PC-9 (cell line): ENCODE results near the gene KCNH8. TPM values are rescaled to one million over a fixed set of nuclear protein-coding genes. Genes with fewer than 3 reads are reported as not detected.

Source experiments
- BruUV-seq: library from RNA; stranded (reverse); fragments of 400-500 nt; replicated peaks from 2 replicates; lab custom pipeline; 2021; lab: Mats Ljungman, UMichigan
- CTCF ChIA-PET: fragments of 300-600 bp; sonication (Branson Sonifier 250); formaldehyde crosslinking; loops from one replicate; lab custom pipeline; 2022; ENCODE audit warnings: antibody characterized with exemption; lab: Charles Lee
- POLR2A ChIA-PET: fragments of 300-600 bp; sonication (Branson Sonifier 250); formaldehyde crosslinking; loops from one replicate; lab custom pipeline; 2022; ENCODE audit warnings: antibody characterized with exemption; ENCODE audit not compliant: unreplicated experiment; lab: Charles Lee
- DNase-seq, 2 experiments: peaks; one replicate each; pipeline versions ENCODE4 v3.0.0 to v3.0.0-alpha.2; 2015 to 2022; ENCODE audit warnings: mixed read lengths in 1 of 2
- H2AFZ ChIP-seq: fragments of 200-600 bp; sonication (generic); 2 replicates; pipeline ENCODE4 v1.8.1; 2017; ENCODE audit warnings: antibody characterized with exemption
- H3F3A ChIP-seq: fragments of 200-600 bp; sonication (generic); 2 replicates; pipeline ENCODE4 v1.8.1; 2017; ENCODE audit warnings: antibody characterized with exemption, mild to moderate bottlenecking, low read depth; ENCODE audit not compliant: insufficient read depth
- H3K27ac ChIP-seq: fragments of 200-600 bp; sonication (generic); 2 replicates; pipeline ENCODE4 v1.6.1; 2016; ENCODE audit warnings: mixed run types
- H3K27me3 ChIP-seq: fragments of 200-600 bp; sonication (generic); 2 replicates; pipeline ENCODE4 v1.6.1; 2016; ENCODE audit warnings: low read depth, mixed run types; ENCODE audit not compliant: insufficient read depth
- H3K36me3 ChIP-seq: fragments of 200-600 bp; sonication (generic); 2 replicates; pipeline ENCODE4 v1.6.1; 2016; ENCODE audit warnings: low read depth, mixed run types
- H3K4me1 ChIP-seq: fragments of 200-600 bp; sonication (generic); replicated peaks from 2 replicates; pipeline ENCODE4 v1.6.1; 2016; ENCODE audit warnings: mixed run types; ENCODE audit not compliant: insufficient read depth
- H3K4me2 ChIP-seq: fragments of 200-600 bp; sonication (generic); 2 replicates; pipeline ENCODE4 v1.6.1; 2017; ENCODE audit warnings: mixed run types
- H3K4me3 ChIP-seq: fragments of 200-600 bp; sonication (generic); 2 replicates; pipeline ENCODE4 v1.6.1; 2016; ENCODE audit warnings: mixed run types
- H3K79me2 ChIP-seq: fragments of 200-600 bp; sonication (generic); 2 replicates; pipeline ENCODE4 v1.6.1; 2017; ENCODE audit warnings: low read depth, mixed run types
- H3K9me2 ChIP-seq: fragments of 200-600 bp; sonication (generic); 2 replicates; pipeline ENCODE4 v1.8.1; 2017; ENCODE audit warnings: mild to moderate bottlenecking; ENCODE audit not compliant: insufficient read depth
- H3K9me3 ChIP-seq: fragments of 200-600 bp; sonication (generic); 2 replicates; pipeline ENCODE4 v1.8.1; 2016; ENCODE audit warnings: low read depth; ENCODE audit not compliant: insufficient read depth
- H4K20me1 ChIP-seq: fragments of 200-600 bp; sonication (generic); 2 replicates; pipeline ENCODE4 v1.8.1; 2017; ENCODE audit not compliant: insufficient read depth
- EZH2 ChIP-seq: fragments of 200-600 bp; sonication (generic); IDR thresholded peaks from 2 replicates; pipeline ENCODE4 v1.8.0; 2017; ENCODE audit warnings: antibody characterized with exemption, low read depth
- intact Hi-C: fragments of 100-400 bp; cut with micrococcal nuclease; formaldehyde crosslinking; loops from one replicate; pipeline ENCODE4 v1.10.0; 2022; ENCODE audit not compliant: unreplicated experiment
- total RNA-seq: library from RNA; stranded (reverse); gene quantifications from 2 replicates; pipeline ENCODE4 v1.2.3, GENCODE V29; 2021
- TF ChIP-seq, protein P1 (sequence below): fragments of 200-600 bp; sonication (generic); conservative IDR thresholded peaks from 2 replicates; pipeline ENCODE4 v1.6.1; 2017; ENCODE audit warnings: mixed run types, antibody characterized with exemption, mild to moderate bottlenecking, moderate library complexity

Gene KCNH8
- total RNA-seq, 1 experiment from 2014 or later = 0.63 TPM

DNA sequence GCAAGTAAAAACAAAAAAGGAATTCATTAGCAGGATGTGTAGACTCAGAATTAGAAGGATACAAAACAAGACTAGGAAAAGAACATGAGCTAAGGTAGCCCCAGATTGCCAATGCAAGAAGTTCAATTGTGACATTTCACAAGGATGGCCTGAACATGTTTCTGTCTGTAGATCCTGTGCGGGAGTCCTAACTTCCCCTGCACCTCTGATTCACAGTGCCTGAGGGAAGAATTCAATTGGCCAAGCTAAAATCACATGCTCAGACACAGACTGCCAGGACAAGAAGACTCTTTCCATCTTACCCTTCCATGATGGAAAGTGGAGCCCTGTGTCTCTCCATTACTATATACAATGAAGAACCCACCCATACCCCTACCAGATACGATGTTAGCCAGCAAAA is 251.5 kb downstream of the KCNH8 start:
- Histone ChIP-seq H3K4me1 (no peaks in the 10 kb centered on the region), H3K36me3 (no peaks in the 10 kb centered on the region), H3K9me3 (no peaks in the 10 kb centered on the region), H3F3A (no peaks in the 10 kb centered on the region), H3K27ac (no peak overlapping the region), H3K4me3 (no peak overlapping the region), H3K79me2 (no peaks in the 10 kb centered on the region), H3K4me2 (no peak overlapping the region), H3K27me3 (no peaks in the 10 kb centered on the region), H4K20me1 (no peaks in the 10 kb centered on the region), H3K9me2 (no peaks in the 10 kb centered on the region; the same call in 1 of the 2 replicates), H2AFZ (no peak overlapping the region)
- no TSS peak for BruUV-seq
- TF ChIP-seq, protein P1, sequence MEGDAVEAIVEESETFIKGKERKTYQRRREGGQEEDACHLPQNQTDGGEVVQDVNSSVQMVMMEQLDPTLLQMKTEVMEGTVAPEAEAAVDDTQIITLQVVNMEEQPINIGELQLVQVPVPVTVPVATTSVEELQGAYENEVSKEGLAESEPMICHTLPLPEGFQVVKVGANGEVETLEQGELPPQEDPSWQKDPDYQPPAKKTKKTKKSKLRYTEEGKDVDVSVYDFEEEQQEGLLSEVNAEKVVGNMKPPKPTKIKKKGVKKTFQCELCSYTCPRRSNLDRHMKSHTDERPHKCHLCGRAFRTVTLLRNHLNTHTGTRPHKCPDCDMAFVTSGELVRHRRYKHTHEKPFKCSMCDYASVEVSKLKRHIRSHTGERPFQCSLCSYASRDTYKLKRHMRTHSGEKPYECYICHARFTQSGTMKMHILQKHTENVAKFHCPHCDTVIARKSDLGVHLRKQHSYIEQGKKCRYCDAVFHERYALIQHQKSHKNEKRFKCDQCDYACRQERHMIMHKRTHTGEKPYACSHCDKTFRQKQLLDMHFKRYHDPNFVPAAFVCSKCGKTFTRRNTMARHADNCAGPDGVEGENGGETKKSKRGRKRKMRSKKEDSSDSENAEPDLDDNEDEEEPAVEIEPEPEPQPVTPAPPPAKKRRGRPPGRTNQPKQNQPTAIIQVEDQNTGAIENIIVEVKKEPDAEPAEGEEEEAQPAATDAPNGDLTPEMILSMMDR = no peak
- TF ChIP-seq EZH2 = no peak
- no peak for DNase-seq
- POLR2A ChIA-PET = no interaction called here
- CTCF ChIA-PET = no interaction called here
- intact Hi-C loops = no loop called here

DNA sequence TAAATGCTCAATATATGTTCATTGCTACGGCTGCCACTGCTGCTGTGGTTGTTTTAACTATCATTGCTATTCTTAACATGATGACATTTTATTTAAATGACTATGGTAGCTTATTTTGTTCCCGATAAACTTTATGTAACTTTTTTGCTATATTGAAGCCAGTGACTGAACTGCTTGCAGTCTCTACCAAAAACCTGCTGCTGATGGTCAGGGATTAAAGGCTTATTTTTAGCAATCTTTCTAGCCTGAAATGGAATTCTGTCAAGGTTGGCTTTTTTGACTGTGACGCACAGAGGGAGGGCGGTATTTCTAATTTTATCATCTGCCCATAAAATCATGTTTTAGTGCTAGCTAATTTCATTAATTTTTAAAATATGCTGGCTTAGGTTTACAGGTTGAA is 271.8 kb downstream of the KCNH8 start:
- H4K20me1 ChIP-seq = no peaks in the 10 kb centered on the region
- H3F3A ChIP-seq = no peaks in the 10 kb centered on the region
- TF ChIP-seq, protein P1 = no peak
- TF ChIP-seq EZH2 = no peak
- H3K27me3 ChIP-seq = no peaks in the 10 kb centered on the region
- no peaks in the 10 kb centered on the region for H3K4me1 ChIP-seq
- H3K9me3 ChIP-seq = no peaks in the 10 kb centered on the region
- H3K79me2 ChIP-seq = no peaks in the 10 kb centered on the region
- H3K36me3 ChIP-seq = no peaks in the 10 kb centered on the region
- H2AFZ ChIP-seq = no peak overlapping the region
- POLR2A ChIA-PET = no interaction called here
- CTCF ChIA-PET = no interaction called here
- H3K4me3 ChIP-seq = no peak overlapping the region
- no peak overlapping the region for H3K27ac ChIP-seq
- no TSS peak for BruUV-seq
- intact Hi-C loops = no loop called here
- no peaks in the 10 kb centered on the region for H3K9me2 ChIP-seq
- H3K4me2 ChIP-seq = no peak overlapping the region
- no peak for DNase-seq

DNA sequence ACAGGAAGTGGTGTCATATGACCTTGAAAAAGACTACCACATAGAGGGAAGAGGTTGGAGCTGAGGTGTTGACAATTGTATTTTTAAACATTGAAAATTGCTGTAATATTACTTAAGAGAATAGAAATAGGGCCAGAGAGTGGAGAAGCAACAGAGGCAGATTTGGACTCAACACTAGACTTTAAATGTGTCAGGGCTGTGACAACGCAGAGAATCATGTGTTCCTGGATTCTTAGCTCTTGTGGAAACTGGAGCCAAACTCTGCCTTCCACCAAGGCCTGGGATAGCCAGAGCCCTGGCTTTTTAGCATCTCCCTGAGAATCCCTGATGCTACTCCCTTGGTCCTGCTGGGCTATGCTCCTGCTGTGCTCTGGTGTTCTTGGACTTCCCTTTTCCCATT is 277.5 kb downstream of the KCNH8 start:
- POLR2A ChIA-PET = interaction anchor here (0.6 kb wide), 1 partner anchor 19 kb away, joined by 4 read pairs; no protein-coding TSS in a partner anchor
- CTCF ChIA-PET = no interaction called here
- intact Hi-C loops = no loop called here

More for the DNA sequence above, 277.5 kb downstream of the KCNH8 start:
- BruUV-seq = no TSS peak
- H3K27ac ChIP-seq = no peak overlapping the region
- H3K9me3 ChIP-seq = no peaks in the 10 kb centered on the region
- H3K4me1 ChIP-seq = no peaks in the 10 kb centered on the region
- no peak overlapping the region for H2AFZ ChIP-seq
- no peaks in the 10 kb centered on the region for H3K36me3 ChIP-seq
- H3K27me3 ChIP-seq = no peaks in the 10 kb centered on the region
- no peak for TF ChIP-seq EZH2
- TF ChIP-seq, protein P1 = no peak
- H4K20me1 ChIP-seq = no peaks in the 10 kb centered on the region
- H3K79me2 ChIP-seq = no peaks in the 10 kb centered on the region
- H3K4me2 ChIP-seq = no peak overlapping the region
- H3K9me2 ChIP-seq = no peaks in the 10 kb centered on the region
- no peak overlapping the region for H3K4me3 ChIP-seq
- H3F3A ChIP-seq = no peaks in the 10 kb centered on the region
- DNase-seq = no peak
